HK-2 (cell line): ENCODE measurements around the gene TCP11.

ENCODE experiments used
- DNase-seq: peaks from one replicate; pipeline ENCODE4 v3.0.0-alpha.2; 2018; ENCODE audit not compliant: unreplicated experiment

TCP11 gene

DNA sequence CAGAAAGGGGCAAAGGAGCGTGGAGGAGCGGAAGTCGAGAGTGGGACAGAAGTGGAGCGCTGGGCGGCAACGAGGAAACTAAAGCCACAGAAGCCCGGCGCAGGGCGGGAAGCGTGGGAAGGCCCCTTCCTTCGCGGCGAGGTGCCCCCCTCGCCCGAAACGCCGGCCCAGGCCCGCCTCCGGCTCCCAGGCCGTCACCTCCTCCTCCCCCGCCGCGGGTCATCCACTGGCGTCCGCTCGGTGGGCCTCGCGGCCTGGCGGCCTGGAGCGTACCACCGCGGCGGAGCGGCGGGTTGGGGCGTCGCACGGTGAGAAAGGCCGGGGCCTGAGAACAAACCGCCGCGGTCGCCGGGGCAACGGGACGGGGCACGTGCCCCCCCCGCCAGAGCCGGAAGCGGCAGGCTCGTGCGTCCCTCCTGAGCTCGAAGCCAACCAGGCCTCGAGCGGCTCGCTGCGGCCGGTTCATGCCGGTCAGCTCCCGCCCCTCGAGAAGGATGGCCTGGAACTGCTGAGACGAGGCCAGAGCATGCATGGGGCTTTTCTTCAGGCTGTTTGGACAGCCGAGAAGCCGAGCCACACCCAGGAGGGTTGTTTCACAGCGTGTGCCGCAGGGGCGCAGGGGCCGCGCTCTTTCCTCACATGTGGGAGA, at the start of gene TCP11:
TSS of gene TCP11 (minus strand) at position 333 of the 649 bp plus-strand sequence. CDS start 469 bp downstream, outside the sequence.
- DNase-seq, result no peak

DNA sequence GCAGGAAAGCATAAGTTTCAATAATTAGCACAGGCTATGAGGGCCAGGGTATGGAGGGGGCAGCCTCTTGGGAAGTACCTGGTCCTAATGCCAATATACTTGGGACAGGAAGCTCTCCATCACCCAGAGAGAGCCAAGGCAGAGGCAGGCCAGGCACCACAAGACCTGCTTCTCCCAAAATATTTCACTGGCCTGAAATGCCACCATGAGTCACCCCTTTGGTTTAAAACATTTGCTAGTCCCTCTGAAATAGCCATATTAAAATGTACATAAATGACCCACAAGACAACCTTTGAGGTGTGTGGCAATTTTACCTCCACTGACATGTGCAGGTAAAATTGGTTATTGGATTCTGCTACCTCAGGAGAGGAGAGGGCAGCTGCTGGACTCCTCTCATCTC, 49.2 kb upstream of the TCP11 start:
- DNase-seq, result no peak

DNA sequence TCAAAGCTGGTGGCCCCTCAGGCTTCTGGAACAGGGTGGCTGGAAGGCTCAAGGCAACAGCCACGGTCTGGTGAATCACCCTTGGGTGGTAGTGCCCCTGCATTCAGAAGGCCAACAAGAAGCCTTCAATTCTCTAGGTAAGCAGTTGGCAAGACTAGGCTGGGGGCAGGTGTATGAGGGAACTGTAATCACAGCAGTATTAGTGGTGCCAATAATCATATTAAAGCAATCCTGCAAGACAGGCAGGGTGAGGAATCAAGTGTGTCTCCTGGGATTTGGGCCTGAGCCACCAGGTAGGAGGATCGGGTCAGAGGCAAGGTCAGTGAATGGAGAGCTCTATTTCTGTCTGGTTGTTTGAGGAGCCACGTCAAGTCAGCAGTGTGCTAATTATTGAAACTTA, 47.7 kb upstream of the TCP11 start:
- no peak for DNase-seq

DNA sequence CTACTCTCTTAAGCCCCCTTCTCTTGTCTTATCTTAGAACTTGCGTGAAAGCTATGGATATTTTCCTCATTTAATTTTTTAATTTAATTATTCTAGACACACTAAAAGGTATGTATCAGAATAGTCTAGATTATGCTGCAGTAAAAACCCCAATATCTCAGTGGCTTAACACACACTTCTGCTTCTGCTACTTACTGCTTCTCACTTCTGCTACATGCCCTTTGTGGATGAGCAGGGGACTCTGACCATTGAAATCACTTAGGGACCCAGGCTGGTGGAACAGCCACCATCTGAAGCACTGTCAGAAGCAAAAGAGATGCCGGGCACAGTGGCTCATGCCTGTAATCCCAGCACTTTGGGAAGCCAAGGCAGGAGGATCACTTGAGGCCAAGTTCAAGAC, 45.4 kb upstream of the TCP11 start:
- no peak for DNase-seq

DNA sequence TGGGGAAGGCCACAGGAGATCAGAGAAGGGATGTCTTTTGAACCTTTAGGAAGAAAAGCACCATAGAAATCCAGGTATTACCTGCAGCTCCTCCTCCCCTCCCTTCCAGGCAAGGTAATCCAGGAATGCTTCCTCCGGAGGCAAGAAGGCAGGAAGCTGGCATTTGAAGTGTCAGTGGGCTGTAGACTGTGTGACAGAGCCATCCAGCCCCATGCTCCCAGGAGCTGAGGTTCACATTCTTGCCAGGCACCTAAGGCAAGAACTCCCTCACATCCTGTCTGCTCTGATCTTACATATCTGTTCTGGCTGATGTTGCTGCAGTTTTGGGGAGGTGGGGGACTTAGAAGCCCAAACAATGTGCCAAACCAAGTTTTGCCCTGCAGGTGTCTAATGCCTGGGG, 44.8 kb upstream of the TCP11 start:
- DNase-seq, result no peak

DNA sequence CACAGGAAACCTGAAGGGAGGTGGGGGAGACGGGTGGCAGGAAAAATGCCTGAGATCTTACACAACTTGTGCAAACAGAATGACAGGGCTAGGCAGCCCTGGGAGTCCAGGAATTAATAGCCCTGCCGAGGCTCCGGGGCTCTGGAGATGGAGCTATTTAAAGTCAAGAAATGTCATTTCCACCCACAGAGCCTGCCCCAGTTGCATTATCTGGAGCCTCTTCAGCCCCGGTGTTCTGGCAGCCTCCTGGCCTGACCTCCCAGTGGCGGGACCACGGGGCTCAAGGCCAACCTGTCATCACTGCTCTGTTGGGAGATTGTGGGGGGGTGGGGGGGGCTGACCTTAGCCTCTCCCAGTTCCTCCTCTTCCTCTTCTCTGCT, 44.2 kb upstream of the TCP11 start:
- DNase-seq, result peak; percentile 10

DNA sequence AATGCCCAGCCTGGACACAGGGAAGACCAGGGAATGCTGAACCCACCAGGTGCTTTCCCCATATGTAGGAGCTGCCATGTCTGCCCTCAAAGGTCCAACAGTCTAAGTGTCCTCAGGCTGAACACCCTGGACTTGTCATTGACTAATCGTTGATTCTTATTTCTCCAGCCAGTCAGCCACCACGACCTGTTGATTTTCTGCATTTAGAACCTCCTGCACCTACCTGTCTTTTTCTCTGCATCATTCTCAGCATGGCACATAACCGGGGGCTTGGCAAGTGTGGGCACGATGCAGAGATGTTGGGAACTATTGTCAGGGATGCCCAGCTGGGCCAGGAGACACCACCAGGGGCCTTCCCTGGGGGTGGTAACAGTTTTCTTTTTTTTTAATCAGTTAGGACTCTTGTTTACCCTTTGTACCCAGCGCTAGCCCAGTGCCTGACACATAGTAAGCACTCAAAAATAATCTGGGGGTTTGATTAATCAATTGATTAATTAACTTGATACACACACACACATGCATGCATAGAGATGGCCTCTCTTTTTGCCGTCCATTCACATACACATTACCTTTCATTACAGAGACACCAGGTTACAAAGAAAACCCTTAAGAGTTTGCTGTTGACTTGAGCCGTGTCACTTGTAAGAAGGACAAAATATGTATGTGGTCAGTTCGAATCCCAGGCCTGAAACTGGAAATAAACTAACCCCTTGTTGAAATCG, 43.6 kb upstream of the TCP11 start:
- no peak for DNase-seq

DNA sequence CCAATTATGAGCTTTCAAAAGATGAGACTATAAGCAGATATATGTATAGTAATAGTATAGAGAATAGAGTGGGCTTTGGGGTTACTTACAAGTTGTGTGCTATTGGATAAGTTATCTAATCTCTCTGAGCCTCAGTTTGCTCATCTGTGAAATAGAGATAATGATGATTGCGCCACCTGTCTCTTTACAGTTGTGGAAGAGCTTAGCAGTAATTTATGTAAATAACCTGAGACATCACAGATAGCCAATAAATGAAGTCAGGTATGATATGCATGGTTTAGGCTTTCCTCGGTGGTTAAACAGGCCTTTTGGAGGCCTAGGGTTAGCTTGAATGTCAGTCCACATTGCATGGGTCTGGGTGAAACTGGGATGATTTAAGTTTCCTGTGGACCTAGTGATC, 42.8 kb upstream of the TCP11 start:
- DNase-seq, result no peak

DNA sequence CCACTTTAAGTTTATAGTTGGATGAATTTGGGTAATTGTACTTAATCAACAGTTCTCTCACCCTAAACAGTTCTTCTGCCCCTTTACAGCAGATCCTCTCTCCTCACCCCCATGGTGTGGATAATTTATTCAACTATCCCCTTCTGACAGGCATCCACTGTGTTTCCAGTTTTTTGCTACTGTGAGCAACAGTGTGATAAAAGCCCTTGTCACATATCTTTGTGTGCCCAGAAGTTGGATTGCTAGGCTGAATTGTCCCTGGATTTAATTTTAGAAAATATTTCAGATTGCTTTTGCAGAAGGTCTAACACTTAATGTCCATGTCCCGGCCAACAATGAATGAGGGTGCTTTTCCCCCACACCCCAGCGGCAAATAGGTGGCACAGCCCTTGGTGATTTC, 42.1 kb upstream of the TCP11 start:
- no peak for DNase-seq

DNA sequence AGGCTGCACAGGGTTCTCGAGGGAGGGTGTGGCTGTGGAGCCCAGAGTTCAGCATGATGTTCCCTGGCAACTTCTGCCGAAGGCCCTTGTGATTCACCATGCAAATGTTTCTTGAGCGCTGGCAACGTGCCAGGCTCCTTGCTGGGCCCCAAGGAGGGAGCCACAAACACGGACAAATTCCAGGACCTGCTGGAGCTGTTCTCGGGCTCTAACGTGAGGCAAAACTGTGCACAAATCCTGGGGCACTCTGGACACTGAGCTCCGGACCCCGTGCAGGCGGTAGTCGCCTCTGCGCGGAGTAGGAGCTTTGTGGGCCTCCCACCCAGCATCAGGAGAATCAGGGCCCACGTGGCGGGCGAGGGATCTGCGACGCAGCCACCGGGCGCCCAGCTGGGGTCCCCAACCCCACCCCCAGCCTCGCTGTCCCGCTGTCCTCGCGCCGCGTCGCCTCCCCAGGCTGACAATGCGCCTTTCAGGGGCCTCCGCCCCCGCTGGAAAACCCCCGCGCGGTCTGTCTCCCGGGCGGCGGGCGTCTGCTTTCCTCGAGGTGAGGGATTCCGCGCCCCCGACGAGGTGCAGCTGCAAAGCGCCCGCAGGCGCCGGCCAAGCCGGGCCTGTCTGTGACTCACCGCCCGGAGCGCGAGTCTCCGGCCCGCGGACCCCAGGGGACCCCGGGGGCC, 40.9 kb upstream of the TCP11 start:
- DNase-seq, result peak; percentile 20

DNA sequence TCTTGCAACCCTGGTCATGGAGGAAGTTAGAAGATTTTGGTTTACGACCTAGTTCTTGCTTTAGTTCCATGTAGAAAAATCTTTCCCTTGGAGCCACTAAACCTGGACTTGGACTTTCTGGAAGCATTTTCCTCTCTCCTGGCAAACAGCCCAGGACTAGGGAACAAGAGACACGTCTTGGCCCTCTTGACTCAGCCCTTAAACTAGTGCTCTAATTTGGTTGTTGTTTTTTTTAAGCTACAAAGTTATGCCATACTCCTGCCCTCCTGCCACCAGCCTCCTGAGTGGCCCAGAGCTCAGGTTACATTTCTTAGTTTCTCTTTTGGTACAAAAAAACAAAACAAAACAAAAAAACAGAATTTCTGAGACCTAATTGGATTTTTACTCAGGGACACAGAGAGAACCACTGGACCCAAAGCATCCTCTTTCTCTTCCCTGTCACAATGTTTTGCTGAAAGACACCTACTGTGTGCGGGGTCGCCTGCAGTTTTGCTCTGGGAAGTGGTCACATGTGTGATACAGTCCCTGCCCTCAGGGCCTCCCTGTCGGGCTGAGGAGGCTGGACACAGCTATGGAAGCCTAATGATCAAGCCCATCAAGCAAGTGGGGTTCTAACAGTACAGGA, 40.3 kb upstream of the TCP11 start:
- no peak for DNase-seq

DNA sequence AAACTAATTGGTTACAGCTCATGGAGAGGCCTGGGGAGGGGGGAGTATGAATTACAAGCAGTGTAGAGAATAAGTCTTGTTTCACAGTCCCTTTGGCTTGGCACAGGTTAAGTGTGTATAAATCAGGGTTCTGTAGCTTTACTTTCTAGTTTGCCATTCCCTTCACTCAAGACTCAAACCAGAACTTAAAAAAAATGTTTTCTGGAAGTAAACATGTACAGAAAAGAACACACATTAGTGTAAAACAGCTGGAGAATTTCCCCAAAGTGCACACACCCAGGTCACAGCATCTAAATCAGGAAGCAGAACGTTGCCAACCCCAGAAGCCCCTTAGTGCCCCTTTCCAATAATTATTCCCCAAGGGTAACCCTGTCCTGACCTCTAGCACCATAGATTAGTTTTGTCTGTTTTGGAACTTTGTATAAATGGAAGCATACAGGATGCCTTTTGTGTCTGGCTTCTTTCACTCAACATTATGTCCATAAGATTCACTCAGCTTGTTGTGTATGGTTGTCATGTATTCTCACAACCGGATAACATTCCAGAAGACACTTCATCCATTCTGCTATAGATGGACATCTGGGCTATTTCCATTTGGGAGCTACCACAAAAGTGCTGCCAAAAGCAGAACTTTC, 38.9 kb upstream of the TCP11 start:
- DNase-seq, result no peak

DNA sequence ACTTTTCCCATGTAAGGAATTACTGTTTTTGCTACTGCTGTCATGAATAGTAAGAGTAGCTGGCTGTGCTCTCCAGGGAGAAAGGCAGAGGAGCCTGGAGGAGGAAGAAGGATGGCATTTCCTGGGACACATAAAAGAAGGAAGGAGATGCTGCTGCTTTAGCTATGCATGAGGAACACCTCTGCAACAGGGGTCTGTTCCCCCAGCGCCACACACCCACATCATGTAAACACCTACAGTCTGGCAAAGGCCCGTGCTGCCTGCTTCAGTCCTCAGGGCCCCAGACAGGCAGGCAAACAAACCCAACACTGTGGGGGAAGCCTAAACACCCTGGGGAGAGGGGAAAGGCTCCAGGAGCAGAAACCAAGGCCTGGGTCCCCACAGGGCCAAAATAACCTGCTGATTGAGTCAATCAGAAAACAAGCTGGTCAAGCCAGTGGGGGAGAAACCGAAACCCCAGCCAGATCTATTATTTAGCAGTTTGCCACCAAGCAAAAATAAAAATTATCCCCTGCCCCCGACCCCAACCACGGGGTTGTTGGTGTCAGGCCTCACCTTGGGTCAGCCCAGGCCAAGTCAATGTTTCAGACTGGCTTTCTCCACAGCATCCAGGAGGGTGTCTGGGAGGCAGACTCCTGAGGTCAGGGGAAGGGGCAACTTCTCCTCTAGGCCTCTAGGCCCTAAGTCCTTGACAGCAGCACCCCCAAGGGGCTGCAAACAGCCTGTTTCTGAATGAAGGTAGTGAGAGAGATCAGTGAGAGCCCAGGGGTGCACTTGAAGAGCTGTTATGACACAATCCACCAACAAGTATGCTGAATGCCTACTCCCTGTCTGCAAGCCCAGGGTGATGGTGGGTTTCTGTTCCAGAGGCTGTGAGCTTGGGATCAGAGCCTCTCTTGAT, 38.0 kb upstream of the TCP11 start:
- no peak for DNase-seq

DNA sequence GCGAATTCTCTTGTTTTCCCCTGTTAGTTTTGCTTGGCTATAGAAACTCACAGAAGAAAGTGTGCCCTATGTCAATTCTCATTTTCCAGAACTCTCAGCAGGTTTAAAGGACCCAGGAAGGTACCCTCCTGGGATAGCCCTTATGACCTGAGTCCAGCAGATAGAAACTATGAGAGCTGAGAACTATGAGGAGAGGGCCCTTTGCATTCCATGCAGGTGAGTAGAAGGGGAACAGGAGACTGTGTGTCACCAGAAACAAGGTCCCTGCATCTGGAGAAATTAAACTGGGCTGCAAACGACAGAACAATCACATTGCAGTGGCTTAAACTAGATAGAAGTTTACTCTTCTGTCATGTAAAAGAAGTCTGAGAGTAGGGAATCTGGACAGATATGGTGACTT, 36.9 kb upstream of the TCP11 start:
- DNase-seq, result no peak

DNA sequence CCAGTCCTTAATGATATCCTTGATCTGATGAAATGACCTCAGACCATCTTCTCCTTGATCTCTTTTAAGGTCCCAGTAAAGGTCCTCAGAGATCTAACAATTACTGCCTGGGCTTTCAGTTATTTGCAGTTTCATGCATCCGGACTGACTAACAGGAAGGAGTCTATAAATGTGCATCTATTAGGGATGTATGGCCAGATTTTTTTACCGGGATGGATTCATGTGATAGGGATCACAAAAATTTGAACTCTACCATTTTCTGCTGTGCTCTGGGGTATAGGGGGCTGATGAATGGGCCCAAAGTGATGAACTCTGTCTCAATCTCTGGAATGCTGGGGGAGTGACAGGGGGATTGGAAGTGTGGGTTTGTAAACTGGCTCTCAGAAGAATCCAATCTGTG, 36.5 kb upstream of the TCP11 start:
- no peak for DNase-seq

DNA sequence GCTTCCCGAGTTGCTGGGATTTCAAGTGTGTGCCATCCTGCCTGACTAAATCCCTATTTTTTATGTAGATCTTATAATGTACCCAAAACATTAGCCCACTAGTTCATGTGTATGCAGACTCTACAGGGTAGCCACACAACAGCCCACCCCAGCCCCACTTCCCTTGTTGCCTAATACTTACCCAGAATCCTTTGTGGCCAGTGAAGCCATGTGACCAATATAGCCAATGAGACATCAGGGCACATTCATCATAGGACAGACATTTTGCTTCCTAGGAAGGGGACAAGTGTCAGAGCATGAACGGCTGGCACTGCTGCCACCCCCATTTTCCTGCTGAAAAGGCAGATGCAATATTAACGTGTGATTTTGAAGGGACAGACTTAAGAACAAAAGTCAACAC, 36.0 kb upstream of the TCP11 start:
- DNase-seq, result no peak

DNA sequence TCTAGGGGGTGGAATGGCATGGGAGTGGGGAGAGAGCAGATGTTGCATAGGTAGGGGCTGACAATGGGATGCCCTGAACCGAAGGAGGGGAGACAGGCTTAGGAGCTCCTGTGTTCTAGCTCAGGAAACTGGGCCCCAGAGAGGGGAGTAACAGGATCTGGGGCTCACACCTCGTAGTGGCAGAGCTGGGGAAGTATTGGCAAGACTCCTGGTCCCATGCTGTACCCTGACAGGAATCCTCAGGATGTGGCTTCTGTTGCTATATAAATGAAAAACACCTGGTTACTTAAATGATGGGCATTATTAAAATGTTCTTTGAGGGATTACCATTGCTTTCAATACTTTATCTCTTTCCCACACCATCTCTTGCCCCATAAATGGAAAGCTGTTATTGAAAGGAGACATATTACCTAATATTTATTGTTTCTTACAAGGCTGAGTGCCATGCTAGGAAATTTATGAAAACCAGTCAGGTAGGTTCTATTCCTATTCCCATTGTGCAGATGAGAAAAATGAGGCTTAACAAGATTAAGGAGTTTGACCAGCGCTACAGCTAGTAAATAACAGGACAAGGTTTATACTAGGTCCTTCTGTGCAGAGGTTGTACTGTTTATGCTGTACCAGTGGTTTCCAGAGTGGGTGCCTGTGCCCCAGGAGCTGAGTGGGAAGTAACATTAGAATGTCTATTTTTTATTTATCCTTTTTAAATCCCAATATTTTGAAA, 35.3 kb upstream of the TCP11 start:
- no peak for DNase-seq

DNA sequence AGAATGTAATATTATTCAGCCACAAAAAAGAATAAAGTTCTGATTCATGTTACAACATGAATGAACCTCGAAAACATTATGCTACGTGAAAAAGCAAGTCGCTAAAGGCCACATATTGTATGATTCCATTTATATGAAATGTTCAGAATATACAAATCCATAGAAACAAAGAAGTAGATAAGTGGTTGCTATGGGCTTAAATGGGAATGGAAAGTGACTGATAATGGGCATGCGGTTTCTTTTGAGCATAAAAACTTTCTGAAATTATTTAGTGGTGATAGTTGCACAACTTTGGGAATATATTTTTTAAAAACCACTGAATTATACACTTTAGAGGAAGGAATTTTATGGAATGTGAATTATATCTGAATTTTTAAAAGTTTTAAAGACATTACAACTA, 33.4 kb upstream of the TCP11 start:
- no peak for DNase-seq

DNA sequence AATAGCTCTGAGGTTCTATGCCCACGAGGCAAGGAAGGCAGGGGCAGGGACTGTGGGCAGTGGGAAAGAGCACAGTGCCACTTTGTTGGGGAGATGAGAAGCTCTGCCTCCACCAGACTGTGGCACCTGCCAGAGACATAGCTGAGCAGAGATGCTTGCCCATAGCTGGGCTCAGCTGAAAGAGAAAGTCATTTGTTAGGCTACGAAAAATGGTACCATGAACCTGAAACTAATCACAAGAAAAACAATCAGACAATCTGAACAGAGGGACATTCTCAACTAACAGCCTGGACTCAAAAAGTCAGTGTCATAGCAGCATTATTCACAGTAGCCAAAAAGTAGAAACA, 32.9 kb upstream of the TCP11 start:
- DNase-seq, result no peak

DNA sequence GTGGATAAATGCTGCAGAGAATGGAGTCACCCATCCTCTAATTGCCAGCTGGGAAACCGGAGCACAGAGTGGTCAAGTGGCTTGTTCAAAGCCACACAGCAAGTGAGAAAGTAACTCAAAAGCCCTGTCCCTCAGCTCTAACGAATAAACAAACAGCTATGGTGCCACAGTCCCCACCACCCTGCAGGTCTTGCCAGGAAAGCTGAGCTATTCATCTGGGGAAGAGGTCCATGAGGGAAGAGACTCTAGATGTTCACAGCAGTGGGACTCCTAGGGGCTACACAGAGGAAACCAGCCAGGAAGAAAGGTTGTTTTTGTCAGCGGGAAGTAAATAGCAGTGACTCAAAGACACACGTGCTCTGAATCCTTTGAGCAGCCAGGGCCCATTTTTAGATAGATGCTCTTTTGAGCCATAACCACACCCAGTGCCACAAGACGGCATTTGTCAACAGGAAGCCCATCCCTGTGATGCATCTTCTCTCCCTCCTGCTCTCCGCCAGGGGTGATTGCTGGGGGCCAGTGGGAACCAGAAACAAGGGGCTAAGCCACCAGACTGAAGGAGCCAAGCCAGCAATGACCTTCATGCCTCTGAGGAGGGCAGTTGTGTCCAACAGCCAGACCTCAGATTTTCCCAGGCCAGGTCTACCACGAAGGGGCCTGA, 32.4 kb upstream of the TCP11 start:
- no peak for DNase-seq
